ENCODE results near the gene GPR37.
A peak's percentile ranks its signal among the peaks of the same experiment; 100 is the strongest.

GPR37 gene

DNA sequence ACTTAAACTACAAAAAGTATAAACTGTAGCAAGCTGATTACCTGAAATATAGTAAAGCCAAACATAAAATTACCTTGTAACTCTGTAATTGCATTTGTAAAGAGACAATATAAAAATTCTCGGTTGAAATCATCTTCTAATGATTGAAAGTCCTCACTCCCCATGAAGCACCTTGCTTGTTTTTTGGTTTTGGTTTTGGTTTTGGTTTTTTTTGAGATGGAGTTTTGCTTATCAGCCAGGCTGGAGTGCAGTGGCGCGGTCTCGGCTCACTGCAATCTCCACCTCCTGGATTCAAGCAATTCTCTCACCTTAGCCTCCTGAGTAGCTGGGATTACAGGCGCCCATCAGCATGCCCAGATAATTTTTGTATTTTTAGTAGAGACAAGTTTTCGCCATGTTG is 33.9 kb upstream of the GPR37 start:
- H3K27ac ChIP-seq = no peak overlapping the region
- DNase-seq (ENCODE audit: low read depth, low spot score) = no peak
- no peak overlapping the region for H3K9ac ChIP-seq (ENCODE audit: insufficient read length)
- no peaks in the 10 kb centered on the region for H3K36me3 ChIP-seq (ENCODE audit: insufficient read depth, low read length)
- H3K4me3 ChIP-seq = no peak overlapping the region
- no peaks in the 10 kb centered on the region for H3K9me3 ChIP-seq (ENCODE audit: low read depth, low read length)
- TF ChIP-seq EZH2 (IDR thresholded peaks at IDR 0.05) (no peak), POLR2AphosphoS5 (IDR thresholded peaks at IDR 0.05; ENCODE audit: borderline replicate concordance, low read depth, low read length) (no peak), FOXP2 (optimal IDR thresholded peaks at IDR 0.05; ENCODE audit: control extremely low read depth, extremely low read length, insufficient read depth) (no peak)

GRCh38 chr7:124796771-124797170 is 31.2 kb upstream of the GPR37 start:
- H3K27ac ChIP-seq = no peak overlapping the region
- no peak for TF ChIP-seq FOXP2 (optimal IDR thresholded peaks at IDR 0.05; ENCODE audit: control extremely low read depth, extremely low read length, insufficient read depth)
- TF ChIP-seq POLR2AphosphoS5 (IDR thresholded peaks at IDR 0.05; ENCODE audit: borderline replicate concordance, low read depth, low read length) = no peak
- TF ChIP-seq EZH2 (IDR thresholded peaks at IDR 0.05) = no peak
- no peaks in the 10 kb centered on the region for H3K36me3 ChIP-seq (ENCODE audit: insufficient read depth, low read length)
- H3K9me3 ChIP-seq (ENCODE audit: low read depth, low read length) = no peaks in the 10 kb centered on the region
- DNase-seq (ENCODE audit: low read depth, low spot score) = no peak
- H3K4me3 ChIP-seq = no peak overlapping the region
- no peak overlapping the region for H3K9ac ChIP-seq (ENCODE audit: insufficient read length)

DNA sequence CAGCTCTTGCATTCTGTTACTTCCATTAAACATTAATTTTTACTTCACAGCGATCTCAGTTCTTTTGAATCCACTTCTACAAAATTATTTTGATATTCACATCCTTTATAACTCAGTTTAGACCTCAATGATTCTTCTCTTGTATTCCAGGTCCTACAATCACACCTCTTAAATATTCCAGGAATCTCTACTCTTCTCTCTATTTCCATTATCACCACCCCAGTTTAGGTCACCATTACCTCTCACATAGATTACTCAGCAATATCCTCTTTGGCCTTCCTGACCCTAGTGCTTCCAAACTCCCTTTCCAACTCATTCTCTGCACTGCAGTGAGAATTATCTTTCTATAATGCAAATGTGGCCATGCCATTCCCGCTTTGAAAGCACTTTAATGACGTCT is 27.1 kb upstream of the GPR37 start:
- no peaks in the 10 kb centered on the region for H3K9me3 ChIP-seq (ENCODE audit: low read depth, low read length)
- no peaks in the 10 kb centered on the region for H3K36me3 ChIP-seq (ENCODE audit: insufficient read depth, low read length)
- TF ChIP-seq POLR2AphosphoS5 (IDR thresholded peaks at IDR 0.05; ENCODE audit: borderline replicate concordance, low read depth, low read length) = no peak
- TF ChIP-seq EZH2 (IDR thresholded peaks at IDR 0.05) = no peak
- no peak for TF ChIP-seq FOXP2 (optimal IDR thresholded peaks at IDR 0.05; ENCODE audit: control extremely low read depth, extremely low read length, insufficient read depth)
- H3K27ac ChIP-seq = no peak overlapping the region
- H3K9ac ChIP-seq (ENCODE audit: insufficient read length) = no peak overlapping the region
- H3K4me3 ChIP-seq = no peak overlapping the region
- no peak for DNase-seq (ENCODE audit: low read depth, low spot score)

GRCh38 chr7:124792002-124792401 is 26.4 kb upstream of the GPR37 start:
- Histone ChIP-seq H3K9ac (ENCODE audit: insufficient read length) (no peak overlapping the region), H3K9me3 (ENCODE audit: low read depth, low read length) (no peaks in the 10 kb centered on the region), H3K36me3 (ENCODE audit: insufficient read depth, low read length) (no peaks in the 10 kb centered on the region), H3K4me3 (no peak overlapping the region), H3K27ac (no peak overlapping the region)
- no peak for DNase-seq (ENCODE audit: low read depth, low spot score)
- TF ChIP-seq POLR2AphosphoS5 (IDR thresholded peaks at IDR 0.05; ENCODE audit: borderline replicate concordance, low read depth, low read length) (no peak), FOXP2 (optimal IDR thresholded peaks at IDR 0.05; ENCODE audit: control extremely low read depth, extremely low read length, insufficient read depth) (no peak), EZH2 (IDR thresholded peaks at IDR 0.05) (no peak)

- H3K4me3 ChIP-seq = no peak overlapping the region
- TF ChIP-seq EZH2 (IDR thresholded peaks at IDR 0.05) (no peak), POLR2AphosphoS5 (IDR thresholded peaks at IDR 0.05; ENCODE audit: borderline replicate concordance, low read depth, low read length) (no peak), FOXP2 (optimal IDR thresholded peaks at IDR 0.05; ENCODE audit: control extremely low read depth, extremely low read length, insufficient read depth) (no peak)
Measured at GRCh38 chr7:124791426-124791825, 25.8 kb upstream of the GPR37 start.

DNA sequence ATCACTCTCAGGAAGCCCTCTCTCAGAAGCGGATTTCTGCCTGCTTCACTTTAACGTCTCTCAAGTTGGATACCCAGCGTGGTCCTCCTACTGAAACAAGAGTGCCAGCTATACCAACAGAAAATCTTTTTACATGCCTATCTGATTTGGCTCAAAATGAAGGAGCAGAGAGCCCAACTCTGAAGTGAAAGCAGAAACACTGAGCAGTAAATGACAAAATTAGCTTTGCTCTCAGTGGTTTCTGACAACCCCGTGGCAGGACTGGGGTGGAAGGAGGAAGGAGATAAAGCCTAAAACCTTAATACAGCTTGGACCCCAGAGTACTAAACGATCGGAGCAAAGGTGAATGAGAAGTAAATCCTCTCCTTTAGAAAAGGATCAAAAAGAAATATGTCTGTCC is 25.1 kb upstream of the GPR37 start:
- H3K27ac ChIP-seq = no peak overlapping the region
- H3K9ac ChIP-seq (ENCODE audit: insufficient read length) = no peak overlapping the region
- TF ChIP-seq FOXP2 (optimal IDR thresholded peaks at IDR 0.05; ENCODE audit: control extremely low read depth, extremely low read length, insufficient read depth) = no peak
- no peak for TF ChIP-seq EZH2 (IDR thresholded peaks at IDR 0.05)
- TF ChIP-seq POLR2AphosphoS5 (IDR thresholded peaks at IDR 0.05; ENCODE audit: borderline replicate concordance, low read depth, low read length) = no peak
- no peaks in the 10 kb centered on the region for H3K9me3 ChIP-seq (ENCODE audit: low read depth, low read length)
- H3K4me3 ChIP-seq = no peak overlapping the region
- H3K36me3 ChIP-seq (ENCODE audit: insufficient read depth, low read length) = no peaks in the 10 kb centered on the region
- no peak for DNase-seq (ENCODE audit: low read depth, low spot score)

More at GRCh38 chr7:124791426-124791825, 25.8 kb upstream of the GPR37 start:
- no peaks in the 10 kb centered on the region for H3K9me3 ChIP-seq (ENCODE audit: low read depth, low read length)
- no peak overlapping the region for H3K27ac ChIP-seq
- no peak for DNase-seq (ENCODE audit: low read depth, low spot score)
- no peaks in the 10 kb centered on the region for H3K36me3 ChIP-seq (ENCODE audit: insufficient read depth, low read length)
- no peak overlapping the region for H3K9ac ChIP-seq (ENCODE audit: insufficient read length)

- no peaks in the 10 kb centered on the region for H3K9me3 ChIP-seq (ENCODE audit: low read depth, low read length)
- TF ChIP-seq EZH2 (IDR thresholded peaks at IDR 0.05) (no peak), POLR2AphosphoS5 (IDR thresholded peaks at IDR 0.05; ENCODE audit: borderline replicate concordance, low read depth, low read length) (no peak), FOXP2 (optimal IDR thresholded peaks at IDR 0.05; ENCODE audit: control extremely low read depth, extremely low read length, insufficient read depth) (no peak)
- H3K4me3 ChIP-seq = no peak overlapping the region
- H3K27ac ChIP-seq = no peak overlapping the region
- no peak for DNase-seq (ENCODE audit: low read depth, low spot score)
- H3K9ac ChIP-seq (ENCODE audit: insufficient read length) = no peak overlapping the region
- no peaks in the 10 kb centered on the region for H3K36me3 ChIP-seq (ENCODE audit: insufficient read depth, low read length)
Measured at GRCh38 chr7:124785994-124786393, 20.4 kb upstream of the GPR37 start.

DNA sequence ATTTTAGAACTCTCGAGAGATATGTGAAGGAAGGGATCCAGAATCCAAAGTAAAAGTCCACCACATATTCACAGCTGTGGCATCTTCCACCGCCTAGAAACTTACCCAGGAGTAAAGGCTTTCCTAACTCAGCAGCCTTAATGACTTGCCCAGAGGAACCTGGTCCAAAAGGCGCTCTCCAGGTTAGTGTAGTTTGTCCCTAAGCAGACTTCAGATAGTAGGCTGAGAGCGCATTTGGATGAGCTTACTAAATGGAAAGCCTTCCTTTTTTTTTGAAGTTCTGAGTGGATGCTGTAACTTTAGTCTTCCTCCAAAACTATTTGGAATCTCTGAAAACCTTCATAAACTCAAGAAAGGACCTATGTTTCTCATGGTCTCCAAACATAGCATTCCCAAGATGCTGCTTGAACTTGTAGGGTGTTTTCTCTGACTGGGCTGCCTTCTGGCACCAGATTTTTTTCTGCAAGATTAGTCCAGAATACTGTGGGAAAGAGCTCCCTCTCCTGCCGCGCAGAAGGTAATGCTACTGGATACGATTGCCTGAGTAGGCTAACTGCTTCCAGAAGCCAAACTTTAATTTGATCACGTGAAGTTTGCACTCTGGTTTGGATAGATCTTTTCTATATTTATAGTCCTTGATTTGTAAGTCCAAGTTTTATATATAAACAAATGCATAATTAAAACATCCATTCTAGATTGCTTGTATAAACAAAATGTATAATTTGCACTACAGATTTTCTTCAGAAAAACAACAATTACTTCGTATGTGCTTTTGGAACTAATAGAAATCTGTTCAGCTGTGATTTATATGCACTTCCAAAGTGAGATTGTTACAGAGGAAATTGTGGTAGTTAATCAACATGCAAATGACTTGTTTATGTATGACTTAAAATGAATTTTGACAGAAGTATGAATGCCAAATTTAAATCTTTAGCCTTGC is 19.6 kb upstream of the GPR37 start:
- peak; percentile 35 for DNase-seq (ENCODE audit: low read depth, low spot score)
- no peak overlapping the region for H3K9ac ChIP-seq (ENCODE audit: insufficient read length)
- H3K27ac ChIP-seq = no peak overlapping the region
- no peak overlapping the region for H3K4me3 ChIP-seq
- no peaks in the 10 kb centered on the region for H3K9me3 ChIP-seq (ENCODE audit: low read depth, low read length)
- H3K36me3 ChIP-seq (ENCODE audit: insufficient read depth, low read length) = no peaks in the 10 kb centered on the region
- TF ChIP-seq FOXP2 (optimal IDR thresholded peaks at IDR 0.05; ENCODE audit: control extremely low read depth, extremely low read length, insufficient read depth) = no peak
- no peak for TF ChIP-seq EZH2 (IDR thresholded peaks at IDR 0.05)
- TF ChIP-seq POLR2AphosphoS5 (IDR thresholded peaks at IDR 0.05; ENCODE audit: borderline replicate concordance, low read depth, low read length) = no peak
